IPS-18c (cell line): ENCODE measurements around the gene LRRC37A2.
"Not testable (repeated sequence)": the region's sequence is repeated elsewhere in the genome, so short reads cannot be mapped to it uniquely, and the experiment has no call there.

Experiments
- H3K4me3 ChIP-seq: 2 replicates; pipeline ENCODE4 v1.7.0; 2013; ENCODE audit warnings: low read depth, mild to moderate bottlenecking, low read length, moderate library complexity; ENCODE audit not compliant: insufficient read depth
- H3K9me3 ChIP-seq: one replicate; pipeline ENCODE4 v1.6.1; 2013; ENCODE audit warnings: mild to moderate bottlenecking, low read length, moderate library complexity; ENCODE audit not compliant: control insufficient read depth, insufficient read depth

Gene LRRC37A2

DNA sequence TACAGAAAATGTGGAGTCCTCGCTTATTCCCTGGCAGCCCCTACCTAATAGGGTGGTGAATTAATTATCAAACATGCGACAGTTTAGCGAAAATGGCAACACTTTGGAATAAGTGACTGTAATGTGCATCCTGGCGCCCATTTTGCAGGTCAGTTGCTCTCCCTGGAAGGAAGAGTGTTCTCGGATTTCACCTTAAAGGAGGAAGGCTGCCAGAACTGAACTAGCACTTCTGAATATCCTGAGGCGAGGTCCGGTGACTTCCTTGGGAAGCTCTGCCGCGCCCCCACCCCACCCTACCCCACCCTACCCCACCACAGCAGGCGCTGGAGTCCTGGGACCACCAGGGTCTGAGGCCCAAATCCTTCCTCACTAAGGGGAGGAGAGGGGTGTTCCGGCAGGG is at the start of gene LRRC37A2:
LRRC37A2 (plus strand) TSS at position 301 of the 400 bp plus-strand sequence. CDS start 245 bp downstream, outside the sequence.
- H3K4me3 ChIP-seq, H3K9me3 ChIP-seq: not testable (repeated sequence)

DNA sequence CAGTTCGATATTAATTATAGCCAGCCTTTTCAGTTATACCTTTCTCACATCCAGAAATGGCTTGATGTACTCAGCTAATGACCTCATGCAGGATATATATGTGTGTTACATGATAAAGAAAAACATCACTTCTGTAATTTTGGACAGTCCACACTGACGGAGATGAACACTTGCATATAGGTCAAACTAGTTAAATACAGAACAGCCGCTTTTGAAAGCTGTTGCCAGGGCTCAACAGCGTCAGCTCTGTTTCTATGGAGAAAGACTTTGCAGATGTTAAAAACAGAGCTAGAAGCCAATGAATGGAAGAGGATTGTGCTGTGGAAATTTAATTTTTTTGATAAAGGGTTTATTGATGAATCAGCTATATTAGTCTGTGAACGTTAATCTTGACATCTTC is 44.6 kb upstream of the LRRC37A2 start:
- not testable (repeated sequence) for H3K9me3 ChIP-seq, H3K4me3 ChIP-seq

DNA sequence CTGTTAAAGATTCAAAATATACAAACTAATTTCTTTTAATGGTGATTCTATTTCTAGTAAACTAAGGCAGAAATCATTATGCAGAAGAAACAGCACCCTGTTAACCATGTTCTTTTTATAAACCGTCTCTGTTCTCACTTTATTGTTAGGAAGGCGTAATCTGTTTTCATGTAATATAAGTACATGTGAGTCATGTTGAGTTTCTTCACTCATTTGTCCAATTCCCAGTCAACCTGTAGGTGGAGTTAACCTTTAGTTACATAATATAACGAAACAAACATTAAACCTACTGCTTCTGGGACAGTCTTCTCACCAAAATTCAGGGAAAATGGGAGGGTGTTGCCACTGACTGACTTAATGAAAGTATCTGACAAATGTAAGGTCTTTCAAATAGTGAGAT is 37.8 kb upstream of the LRRC37A2 start:
- H3K4me3 ChIP-seq, H3K9me3 ChIP-seq: not testable (repeated sequence)

DNA sequence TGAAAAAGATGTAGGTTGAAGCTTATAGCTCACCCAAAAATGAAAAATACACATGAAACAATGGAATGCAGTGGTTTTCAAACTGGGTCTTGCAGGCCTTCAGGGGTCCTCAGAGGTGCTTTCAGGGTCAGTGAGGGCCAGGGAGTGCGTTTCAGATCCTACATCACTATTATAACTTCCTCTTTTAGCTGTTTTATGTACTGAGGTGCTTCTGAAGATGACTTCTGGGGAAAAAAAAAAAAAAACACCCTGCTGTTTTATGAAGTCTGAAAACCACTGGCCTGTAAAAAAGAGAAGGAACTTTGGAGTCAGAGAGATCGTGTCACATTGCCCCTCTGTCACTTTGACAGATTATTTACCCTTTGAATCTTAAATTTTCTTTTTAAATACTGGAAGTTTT is 36.7 kb upstream of the LRRC37A2 start:
- H3K4me3 ChIP-seq, H3K9me3 ChIP-seq: not testable (repeated sequence)

DNA sequence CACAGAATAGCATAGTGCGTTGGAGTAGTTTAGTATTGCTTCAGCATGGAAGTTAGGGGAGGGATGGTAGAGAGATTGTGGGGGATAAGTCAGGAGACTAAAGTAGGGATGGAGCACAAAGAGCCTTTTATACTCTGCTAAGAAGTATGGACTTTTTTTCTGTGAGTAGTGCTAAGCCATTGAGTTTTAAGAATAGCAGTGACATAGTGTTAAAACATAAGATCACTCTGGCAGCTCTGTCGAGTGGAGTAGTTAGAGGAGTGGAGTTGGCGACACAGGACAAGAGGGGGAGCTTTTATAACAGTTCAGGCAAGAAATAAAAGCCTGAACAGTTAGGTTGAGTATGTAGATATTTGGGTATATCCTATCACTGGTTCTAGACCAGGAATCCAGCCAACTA is 33.4 kb upstream of the LRRC37A2 start:
- not testable (repeated sequence) for H3K4me3 ChIP-seq, H3K9me3 ChIP-seq

DNA sequence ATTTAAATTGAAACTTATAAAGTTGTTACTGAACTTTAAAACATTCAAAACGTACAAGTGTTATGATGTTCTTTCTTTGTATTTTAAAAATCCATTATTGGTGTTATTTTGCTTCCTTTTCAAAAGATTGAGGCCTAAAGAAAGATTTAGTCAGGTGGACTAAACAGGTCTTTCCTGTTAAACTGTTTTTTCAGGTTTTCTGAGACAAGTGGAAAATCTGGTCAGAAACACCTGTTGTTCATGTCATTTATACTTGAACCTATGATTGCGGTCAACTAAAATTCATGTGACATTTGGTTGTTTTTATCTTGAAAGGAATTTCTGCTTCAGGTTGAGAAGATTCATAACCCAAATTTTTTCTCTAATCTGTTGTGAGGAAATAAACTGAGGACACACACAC is 31.0 kb upstream of the LRRC37A2 start:
- not testable (repeated sequence) for H3K4me3 ChIP-seq, H3K9me3 ChIP-seq

DNA sequence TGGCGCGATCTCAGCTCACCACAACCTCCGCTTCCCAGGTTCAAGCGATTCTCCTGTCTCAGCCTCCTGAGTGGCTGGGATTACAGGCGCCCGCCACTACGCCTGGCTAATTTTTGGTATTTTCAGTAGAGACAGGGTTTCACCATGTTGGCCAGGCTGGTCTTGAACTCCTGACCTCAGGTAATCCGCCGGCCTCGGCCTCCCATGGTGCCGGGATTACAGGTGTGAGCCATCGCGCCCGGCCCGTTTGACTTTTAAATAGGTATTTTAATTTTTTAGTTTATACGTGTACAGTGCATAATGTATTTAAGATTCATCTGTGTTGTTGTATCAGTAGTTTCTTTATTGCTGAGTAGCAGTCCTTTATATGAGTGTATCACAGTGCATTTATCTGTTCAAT is 20.2 kb upstream of the LRRC37A2 start:
- H3K9me3 ChIP-seq, H3K4me3 ChIP-seq: not testable (repeated sequence)

DNA sequence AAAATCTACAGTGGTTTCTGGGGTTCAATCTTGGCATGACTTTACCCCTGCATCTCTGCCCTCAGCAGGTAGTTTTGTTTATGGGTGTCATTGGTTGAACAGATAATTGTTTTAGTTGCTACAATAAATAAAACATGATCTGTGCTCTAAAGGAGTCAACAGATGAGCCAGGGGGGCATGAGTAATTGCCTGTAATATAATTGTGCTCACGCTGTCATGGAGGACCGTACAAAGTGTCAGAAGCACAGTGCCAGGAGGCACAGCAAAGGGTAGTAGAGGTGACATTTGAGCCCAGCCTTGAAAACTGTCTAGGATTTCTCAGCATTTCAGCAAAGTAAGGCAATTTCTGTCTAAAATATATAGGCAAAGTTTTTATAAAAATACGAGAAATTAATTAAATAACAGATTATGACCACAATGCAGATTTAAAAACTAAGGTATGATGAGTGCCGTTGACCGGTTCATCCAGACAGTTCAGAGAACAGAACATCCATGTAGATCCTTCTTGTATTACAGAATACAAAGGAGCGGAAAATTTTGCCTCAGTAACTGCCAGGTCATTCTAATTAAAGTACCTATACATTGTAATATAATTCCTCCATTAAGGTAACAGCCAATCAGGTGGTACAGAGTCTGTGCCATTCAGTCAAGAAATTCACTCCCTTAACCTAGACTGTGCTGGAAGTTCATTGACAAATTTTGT is 12.7 kb upstream of the LRRC37A2 start:
- H3K9me3 ChIP-seq, H3K4me3 ChIP-seq: not testable (repeated sequence)

DNA sequence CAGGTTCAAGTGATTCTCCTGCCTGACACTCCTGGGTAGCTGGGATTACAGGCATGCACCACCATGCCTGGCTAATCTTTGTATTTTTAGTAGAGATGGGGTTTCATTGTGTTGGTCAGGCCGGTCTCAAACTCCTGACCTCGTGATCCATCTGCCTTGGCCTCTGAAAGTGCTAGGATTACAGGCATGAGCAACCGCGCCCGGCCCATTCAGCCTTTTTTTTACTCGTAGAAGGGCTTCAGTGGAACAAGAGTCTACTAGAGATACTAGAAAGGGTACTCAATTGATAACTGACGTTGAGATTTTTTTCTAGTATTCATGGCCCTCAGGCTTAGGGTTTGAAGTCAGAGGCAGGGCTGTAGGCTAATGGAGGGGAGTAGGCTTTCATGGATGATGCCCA is 6.4 kb upstream of the LRRC37A2 start:
- H3K4me3 ChIP-seq, H3K9me3 ChIP-seq: not testable (repeated sequence)

DNA sequence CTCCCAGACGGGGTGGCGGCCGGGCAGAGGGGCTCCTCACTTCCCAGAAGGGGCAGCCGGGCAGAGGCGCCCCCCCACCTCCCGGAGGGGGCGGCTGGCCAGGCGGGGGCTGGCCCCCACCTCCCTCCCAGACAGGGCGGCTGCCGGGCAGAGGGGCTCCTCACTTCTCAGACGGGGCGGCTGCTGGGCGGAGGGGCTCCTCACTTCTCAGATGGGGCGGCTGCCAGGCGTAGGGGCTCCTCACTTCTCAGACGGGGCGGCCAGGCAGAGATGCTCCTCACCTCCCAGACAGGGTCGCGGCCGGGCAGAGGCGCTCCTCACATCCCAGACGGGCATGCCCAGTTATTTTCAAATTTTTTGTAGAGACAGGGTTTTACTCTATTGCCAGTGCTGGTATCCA is 22.4 kb downstream of the LRRC37A2 start:
- H3K4me3 ChIP-seq, H3K9me3 ChIP-seq: not testable (repeated sequence)

DNA sequence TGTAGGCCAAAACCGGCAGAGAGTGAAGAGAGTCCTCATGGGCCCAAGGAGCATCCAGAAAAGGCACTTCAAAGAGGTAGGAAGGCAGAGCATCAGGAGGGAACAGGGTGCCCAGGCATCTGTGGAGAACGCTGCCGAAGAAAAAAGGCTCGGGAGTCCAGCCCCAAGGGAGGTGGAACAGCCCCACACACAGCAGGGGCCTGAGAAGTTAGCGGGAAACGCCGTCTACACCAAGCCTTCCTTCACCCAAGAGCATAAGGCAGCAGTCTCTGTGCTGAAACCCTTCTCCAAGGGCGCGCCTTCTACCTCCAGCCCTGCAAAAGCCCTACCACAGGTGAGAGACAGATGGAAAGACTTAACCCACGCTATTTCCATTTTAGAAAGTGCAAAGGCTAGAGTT is 36.3 kb downstream of the LRRC37A2 start:
- H3K9me3 ChIP-seq, H3K4me3 ChIP-seq: not testable (repeated sequence)

DNA sequence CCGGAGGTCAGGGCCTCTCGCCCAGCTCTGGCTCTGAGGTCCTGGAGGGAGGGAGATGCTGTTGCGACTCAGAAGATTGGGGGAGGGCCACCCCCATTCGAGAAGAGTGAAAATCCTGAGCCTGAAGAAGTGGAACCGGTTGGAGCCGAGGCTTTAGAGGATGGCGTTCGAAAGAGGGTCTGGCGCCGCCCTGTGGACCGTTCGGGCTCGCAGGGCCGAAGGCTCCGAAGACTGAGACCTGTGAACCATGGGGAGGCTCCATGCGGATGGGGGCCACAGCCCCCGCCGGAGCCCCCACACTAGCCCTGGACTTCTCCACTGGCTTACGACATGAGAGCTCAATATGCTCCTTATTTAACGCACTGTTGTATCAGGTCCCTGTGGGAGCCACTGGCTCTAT is 46.9 kb downstream of the LRRC37A2 start:
- H3K9me3 ChIP-seq, H3K4me3 ChIP-seq: not testable (repeated sequence)

DNA sequence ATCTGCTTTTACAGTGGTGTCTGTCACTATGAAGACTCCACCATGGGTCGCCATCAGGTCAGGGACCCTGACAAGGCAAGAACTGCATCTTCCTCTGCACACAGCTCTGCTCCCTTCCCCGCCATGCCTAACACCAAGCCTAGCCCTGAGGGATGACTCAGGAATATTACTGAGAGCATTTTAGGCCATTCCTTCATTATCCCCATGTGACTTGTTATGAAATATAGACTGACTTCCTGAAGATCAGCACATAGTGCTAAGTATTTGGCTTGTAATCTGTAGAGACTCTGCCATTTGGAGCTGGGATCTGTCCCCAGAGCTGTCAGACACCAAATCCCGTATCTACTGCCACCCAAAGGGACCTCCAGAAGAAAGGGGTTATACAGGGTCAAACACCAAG is 47.8 kb downstream of the LRRC37A2 start:
- not testable (repeated sequence) for H3K4me3 ChIP-seq, H3K9me3 ChIP-seq

DNA sequence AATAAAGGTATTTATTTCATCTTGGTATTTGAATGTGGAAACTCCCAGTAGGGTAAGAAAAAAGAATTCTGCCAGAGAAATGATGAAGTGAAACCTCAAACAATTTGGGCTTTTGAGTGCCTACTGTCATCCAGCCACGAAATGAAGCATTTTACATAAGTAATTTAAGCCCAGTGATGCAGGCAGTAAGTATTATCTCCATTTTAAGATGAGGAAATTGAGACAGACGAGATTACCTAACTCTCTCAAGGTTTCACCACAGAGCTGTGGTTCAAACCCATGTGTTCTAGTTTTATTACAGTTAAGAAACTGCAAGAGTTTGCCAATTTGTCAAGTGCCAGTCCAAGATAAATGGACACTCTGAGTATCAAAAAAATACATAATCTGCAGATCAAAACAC is 54.0 kb downstream of the LRRC37A2 start:
- not testable (repeated sequence) for H3K4me3 ChIP-seq, H3K9me3 ChIP-seq

DNA sequence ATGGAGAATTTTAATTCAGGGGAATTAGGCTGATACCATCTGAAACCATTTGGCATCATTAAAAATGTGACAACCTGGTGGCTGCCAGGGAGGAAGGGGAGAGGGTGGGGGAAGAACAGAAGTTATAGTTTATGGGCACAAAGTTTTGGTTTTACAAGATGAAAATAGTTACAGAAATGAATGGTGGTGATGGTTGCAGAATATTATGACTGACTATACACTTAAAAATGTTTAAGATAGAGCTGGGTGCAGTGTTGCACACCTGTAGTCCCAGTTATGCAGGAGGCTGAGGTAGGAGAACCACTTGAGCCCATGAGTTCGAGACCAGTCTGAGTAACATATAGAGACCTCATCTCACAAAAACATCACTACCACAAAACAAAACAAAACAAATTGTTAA is 54.7 kb downstream of the LRRC37A2 start:
- not testable (repeated sequence) for H3K9me3 ChIP-seq

DNA sequence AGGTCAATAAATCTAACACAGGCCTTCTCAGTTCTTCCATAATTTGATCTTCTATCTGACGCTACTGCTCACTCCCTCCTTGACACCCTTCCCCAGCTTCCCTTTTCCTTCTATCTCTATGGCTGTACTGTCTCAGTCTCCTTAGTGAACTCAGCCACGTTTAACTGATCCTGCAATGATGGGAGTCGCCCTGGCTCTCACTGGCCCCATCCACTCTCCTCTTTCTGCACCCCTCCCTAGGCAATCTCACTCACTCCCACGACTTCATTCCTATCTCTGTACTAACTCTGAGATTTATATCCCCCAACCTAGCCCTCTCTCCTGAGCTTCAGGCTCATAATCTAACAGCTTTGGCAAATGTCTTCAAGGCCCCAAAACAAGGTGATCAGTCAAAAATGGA is 59.5 kb downstream of the LRRC37A2 start:
- H3K4me3 ChIP-seq, H3K9me3 ChIP-seq: not testable (repeated sequence)

More for the DNA sequence above, 54.7 kb downstream of the LRRC37A2 start:
- not testable (repeated sequence) for H3K4me3 ChIP-seq

DNA sequence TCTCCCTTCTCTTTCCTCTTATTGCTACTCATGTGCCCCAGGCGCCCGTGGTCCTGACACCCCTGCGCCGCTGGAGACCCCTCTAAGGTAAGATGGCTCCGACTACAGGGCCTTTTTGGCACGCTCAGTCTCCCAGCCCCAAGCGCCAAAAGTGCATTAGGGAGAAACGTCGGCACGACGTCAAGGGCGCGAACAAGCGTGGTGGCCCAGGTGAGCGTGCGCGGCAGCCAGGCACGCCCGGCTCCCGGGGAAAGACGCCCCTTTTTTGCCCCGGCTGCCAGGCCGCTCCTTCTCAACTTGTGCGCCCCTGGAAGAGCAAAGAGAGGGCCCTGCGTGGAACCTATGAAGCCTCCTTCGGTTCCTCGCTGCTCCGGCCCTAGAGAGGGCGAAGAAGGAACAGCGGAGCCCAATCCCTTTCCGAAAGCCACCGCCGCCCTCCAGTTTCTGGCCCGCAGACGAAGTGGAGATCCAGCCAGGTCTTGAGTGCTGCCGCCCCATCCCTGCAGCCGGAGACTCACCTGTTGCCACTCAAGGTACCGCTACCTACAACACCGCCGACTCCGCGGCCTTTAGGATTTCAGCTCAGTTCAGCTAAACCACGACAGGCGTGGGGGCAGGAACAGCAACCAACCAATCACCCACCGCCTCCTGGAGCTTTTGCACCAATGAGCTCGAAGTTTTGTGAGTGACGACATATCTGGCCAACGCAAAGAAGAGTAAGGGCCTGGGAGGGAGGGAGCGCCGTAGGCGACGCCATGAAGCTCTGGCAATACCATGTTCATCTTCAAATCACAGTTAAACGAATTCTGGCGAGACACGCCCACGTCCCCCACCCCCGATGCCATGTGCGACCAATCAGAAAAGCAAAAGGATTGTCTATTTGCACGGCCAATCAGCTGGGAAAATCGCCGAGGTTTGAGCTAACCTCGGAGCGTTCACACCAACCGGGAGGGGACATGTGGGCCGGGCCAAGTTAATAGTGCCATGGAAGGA is 67.1 kb downstream of the LRRC37A2 start, which contains the start of gene ARL17A:
ARL17A (minus strand) TSS at position 609 of the 993 bp plus-strand sequence. CDS start 3,369 bp downstream, outside the sequence.
- H3K4me3 ChIP-seq, H3K9me3 ChIP-seq: not testable (repeated sequence)

DNA sequence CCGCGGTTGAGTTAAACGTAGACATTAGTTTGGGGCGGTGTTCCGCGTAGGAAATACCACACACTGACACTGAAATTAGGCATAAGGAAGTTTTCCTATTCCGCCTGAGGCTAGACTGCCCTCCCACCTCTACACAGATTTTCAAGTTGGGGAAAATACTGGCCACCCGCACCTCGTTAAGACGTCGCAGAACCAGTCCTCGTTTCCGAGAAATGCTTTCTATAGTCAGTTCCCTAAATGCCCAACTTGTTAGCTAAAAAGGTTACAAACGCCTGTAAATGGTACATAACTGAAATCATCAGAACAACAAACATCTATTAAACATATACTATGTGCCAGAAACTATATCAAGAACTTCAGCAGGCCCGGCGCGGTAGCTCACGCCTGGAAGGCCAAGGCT is 67.8 kb downstream of the LRRC37A2 start:
- H3K4me3 ChIP-seq, H3K9me3 ChIP-seq: not testable (repeated sequence)
